CD14-positive monocyte (primary cell): ENCODE measurements around the gene EPB41. TPM values are rescaled to one million over a fixed set of nuclear protein-coding genes. Genes with fewer than 3 reads are reported as not detected.

Experiments
- DNase-seq, 3 donors: peaks; one replicate each; pipeline ENCODE4 v3.0.0-alpha.2; 2011 to 2022
- H2AFZ ChIP-seq: 2 replicates; pipeline ENCODE4 v1.6.0; 2012; ENCODE audit warnings: mild to moderate bottlenecking, low read depth, low read length, inconsistent platforms; ENCODE audit not compliant: insufficient read depth, poor library complexity, severe bottlenecking
- H3K27ac ChIP-seq, 2 donors: 1 replicate in 1 of 2; 2 replicates in 1 of 2; pipeline ENCODE4 v1.5.1; 2012 to 2013; ENCODE audit warnings: low read length in 2 of 2, control low read depth in 1 of 2, inconsistent platforms in 1 of 2, low read depth in 1 of 2, mild to moderate bottlenecking in 1 of 2
- H3K27me3 ChIP-seq, 2 donors: one replicate each; pipeline versions ENCODE4 v1.6.0 to v1.6.1; 2011 to 2013; ENCODE audit warnings: low read length in 2 of 2; ENCODE audit not compliant: control insufficient read depth in 2 of 2, insufficient read depth in 2 of 2
- H3K36me3 ChIP-seq, 2 donors: replicated peaks in 1 of 2; 1 replicate in 1 of 2; 2 replicates in 1 of 2; pipeline versions ENCODE4 v1.5.1 to v1.6.1; 2012 to 2013; ENCODE audit warnings: low read length in 2 of 2, control low read depth in 1 of 2, inconsistent platforms in 1 of 2, mild to moderate bottlenecking in 1 of 2; ENCODE audit not compliant: insufficient read depth in 2 of 2, control insufficient read depth in 1 of 2
- H3K4me1 ChIP-seq, 2 donors: 1 replicate in 1 of 2; 2 replicates in 1 of 2; pipeline versions ENCODE4 v1.5.1 to v1.6.1; 2012 to 2013; ENCODE audit warnings: low read length in 2 of 2, control low read depth in 1 of 2, inconsistent platforms in 1 of 2, mild to moderate bottlenecking in 1 of 2, moderate library complexity in 1 of 2; ENCODE audit not compliant: insufficient read depth in 2 of 2, control insufficient read depth in 1 of 2
- H3K4me2 ChIP-seq: replicated peaks from 2 replicates; pipeline ENCODE3; 2012; ENCODE audit warnings: low read length, moderate library complexity, mild to moderate bottlenecking; ENCODE audit not compliant: poor library complexity, severe bottlenecking; ENCODE audit errors: extremely low read depth
- H3K4me3 ChIP-seq, 3 experiments: fragments of 200-600 bp in 1 of 3; sonication (generic) in 1 of 3; replicated peaks in 1 of 3; 1 replicate in 2 of 3; 2 replicates in 1 of 3; pipeline ENCODE4 v1.5.1; 2011 to 2013; ENCODE audit warnings: low read length in 3 of 3, mild to moderate bottlenecking in 3 of 3, control low read depth in 2 of 3, low read depth in 2 of 3, inconsistent platforms in 1 of 3, moderate library complexity in 1 of 3
- H3K79me2 ChIP-seq: 2 replicates; pipeline ENCODE4 v1.6.0; 2012; ENCODE audit warnings: mild to moderate bottlenecking, control low read depth, inconsistent platforms, low read length, moderate library complexity; ENCODE audit not compliant: insufficient read depth
- H3K9ac ChIP-seq: 2 replicates; pipeline ENCODE4 v1.6.0; 2017; ENCODE audit warnings: low read length, mild to moderate bottlenecking; ENCODE audit not compliant: insufficient read depth, poor library complexity, severe bottlenecking
- H3K9me3 ChIP-seq, 2 donors: replicated peaks in 1 of 2; 1 replicate in 1 of 2; 2 replicates in 1 of 2; pipeline versions ENCODE4 v1.5.1 to v1.6.1; 2012 to 2013; ENCODE audit warnings: low read length in 2 of 2, control low read depth in 1 of 2; ENCODE audit not compliant: control insufficient read depth in 1 of 2, insufficient read depth in 1 of 2
- H4K20me1 ChIP-seq: 2 replicates; pipeline ENCODE4 v1.6.0; 2012; ENCODE audit warnings: mild to moderate bottlenecking, low read length, control low read depth, moderate library complexity; ENCODE audit not compliant: insufficient read depth
- H3K27ac Mint-ChIP-seq, 7 donors: one replicate each; pipeline ENCODE4 v1.8.0; 2020; ENCODE audit warnings: mild to moderate bottlenecking in 7 of 7, mixed read lengths in 7 of 7, moderate library complexity in 6 of 7, inconsistent platforms in 2 of 7
- H3K27me3 Mint-ChIP-seq, 3 donors: one replicate each; pipeline ENCODE4 v1.8.0; 2021 to 2022; ENCODE audit warnings: low read depth in 3 of 3, mild to moderate bottlenecking in 3 of 3, mixed read lengths in 3 of 3, moderate library complexity in 3 of 3, inconsistent platforms in 1 of 3
- H3K36me3 Mint-ChIP-seq, 2 donors: one replicate each; pipeline ENCODE4 v1.8.0; 2020; ENCODE audit warnings: mixed read lengths in 2 of 2, inconsistent platforms in 1 of 2, mild to moderate bottlenecking in 1 of 2
- H3K4me1 Mint-ChIP-seq: one replicate; pipeline ENCODE4 v1.8.0; 2020; ENCODE audit warnings: mild to moderate bottlenecking, mixed read lengths
- H3K4me3 Mint-ChIP-seq, 2 donors: one replicate each; pipeline ENCODE4 v1.8.0; 2020; ENCODE audit warnings: mild to moderate bottlenecking in 2 of 2, mixed read lengths in 2 of 2, moderate library complexity in 1 of 2
- H3K9me3 Mint-ChIP-seq, 7 donors: one replicate each; pipeline ENCODE4 v1.8.0; 2020 to 2022; ENCODE audit warnings: mixed read lengths in 7 of 7, mild to moderate bottlenecking in 6 of 7, moderate library complexity in 6 of 7, inconsistent platforms in 2 of 7
- WGBS: methylation state at CpG from one replicate; pipeline ENCODE4 v1.1.5; 2013; ENCODE audit warnings: missing lambda C conversion rate; ENCODE audit not compliant: insufficient coverage; 5-methylcytosine and 5-hydroxymethylcytosine counted together
- intact Hi-C, 2 donors: fragments of 100-400 bp; cut with micrococcal nuclease; formaldehyde crosslinking; loops; one replicate each; pipeline versions ENCODE4 v1.15.0 to v1.15.1; 2023
- polyA plus RNA-seq, 3 donors: library from polyadenylated mRNA; depleted of rRNA in 1 of 3; unstranded in 2 of 3; stranded (reverse) in 1 of 3; fragments of 300-500 nt in 2 of 3; fragments of >200 nt in 1 of 3; fragmentation: Illumina TruSeq in 2 of 3; gene quantifications; 1 replicate in 2 of 3; 2 replicates in 1 of 3; pipeline ENCODE4 v1.2.3, GENCODE V29; 2012 to 2021
- TF ChIP-seq, protein P1 (sequence below): fragments of 200-600 bp; IDR thresholded peaks from one replicate; pipeline ENCODE4 v1.8.0; 2022; ENCODE audit warnings: antibody characterized with exemption, mild to moderate bottlenecking

The EPB41 gene
- polyA plus RNA-seq, 3 donors: 11.3 to 19.4 (median 18.9) TPM

DNA sequence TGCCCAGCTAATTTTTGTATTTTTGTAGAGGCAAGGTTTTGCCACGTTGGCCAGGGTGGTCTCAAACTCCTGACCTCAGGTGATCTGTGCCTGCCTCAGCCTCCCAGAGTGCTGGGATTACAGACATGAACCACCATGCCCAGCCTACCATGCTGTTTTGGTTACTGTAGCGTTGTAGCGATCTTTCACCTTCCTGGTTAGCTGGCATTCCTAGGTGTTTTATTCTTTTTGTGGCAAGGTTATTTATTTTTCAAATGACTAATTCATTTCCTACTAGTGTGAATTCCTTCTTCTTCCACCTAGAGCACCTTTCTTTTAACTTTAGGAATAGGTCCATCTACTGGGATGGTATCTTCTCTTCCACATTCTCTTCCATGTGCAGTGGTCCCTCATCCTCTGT is 180.1 kb downstream of the EPB41 start:
- no peaks in the 10 kb centered on the region for H4K20me1 ChIP-seq
- H3K9ac ChIP-seq: no peak overlapping the region
- peaks cover 0 to 3% (median 0%) of the 10 kb centered on the region in 7 donors for H3K9me3 Mint-ChIP-seq
- TF ChIP-seq, protein P1, sequence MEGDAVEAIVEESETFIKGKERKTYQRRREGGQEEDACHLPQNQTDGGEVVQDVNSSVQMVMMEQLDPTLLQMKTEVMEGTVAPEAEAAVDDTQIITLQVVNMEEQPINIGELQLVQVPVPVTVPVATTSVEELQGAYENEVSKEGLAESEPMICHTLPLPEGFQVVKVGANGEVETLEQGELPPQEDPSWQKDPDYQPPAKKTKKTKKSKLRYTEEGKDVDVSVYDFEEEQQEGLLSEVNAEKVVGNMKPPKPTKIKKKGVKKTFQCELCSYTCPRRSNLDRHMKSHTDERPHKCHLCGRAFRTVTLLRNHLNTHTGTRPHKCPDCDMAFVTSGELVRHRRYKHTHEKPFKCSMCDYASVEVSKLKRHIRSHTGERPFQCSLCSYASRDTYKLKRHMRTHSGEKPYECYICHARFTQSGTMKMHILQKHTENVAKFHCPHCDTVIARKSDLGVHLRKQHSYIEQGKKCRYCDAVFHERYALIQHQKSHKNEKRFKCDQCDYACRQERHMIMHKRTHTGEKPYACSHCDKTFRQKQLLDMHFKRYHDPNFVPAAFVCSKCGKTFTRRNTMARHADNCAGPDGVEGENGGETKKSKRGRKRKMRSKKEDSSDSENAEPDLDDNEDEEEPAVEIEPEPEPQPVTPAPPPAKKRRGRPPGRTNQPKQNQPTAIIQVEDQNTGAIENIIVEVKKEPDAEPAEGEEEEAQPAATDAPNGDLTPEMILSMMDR: no peak
- H3K4me3 ChIP-seq: no peak overlapping the region
- H3K36me3 Mint-ChIP-seq: peaks cover 55 to 66% of the 10 kb centered on the region in 2 donors
- no peak overlapping the region for H3K4me3 Mint-ChIP-seq
- H3K27me3 Mint-ChIP-seq: no peaks in the 10 kb centered on the region
- no peaks in the 10 kb centered on the region for H3K4me1 Mint-ChIP-seq
- H3K4me1 ChIP-seq: no peaks in the 10 kb centered on the region
- H2AFZ ChIP-seq: no peak overlapping the region
- intact Hi-C loops: no loop called here
- H3K27me3 ChIP-seq: no peaks in the 10 kb centered on the region
- no peak for DNase-seq
- H3K36me3 ChIP-seq: peaks cover 30 to 79% of the 10 kb centered on the region in 2 donors
- H3K4me2 ChIP-seq: no peak overlapping the region
- no peak overlapping the region for H3K27ac Mint-ChIP-seq
- H3K79me2 ChIP-seq: no peaks in the 10 kb centered on the region
- no peaks in the 10 kb centered on the region for H3K9me3 ChIP-seq
- WGBS: no CpG with 5 or more reads among the region's 3 CpGs
- H3K27ac ChIP-seq: no peak overlapping the region

DNA sequence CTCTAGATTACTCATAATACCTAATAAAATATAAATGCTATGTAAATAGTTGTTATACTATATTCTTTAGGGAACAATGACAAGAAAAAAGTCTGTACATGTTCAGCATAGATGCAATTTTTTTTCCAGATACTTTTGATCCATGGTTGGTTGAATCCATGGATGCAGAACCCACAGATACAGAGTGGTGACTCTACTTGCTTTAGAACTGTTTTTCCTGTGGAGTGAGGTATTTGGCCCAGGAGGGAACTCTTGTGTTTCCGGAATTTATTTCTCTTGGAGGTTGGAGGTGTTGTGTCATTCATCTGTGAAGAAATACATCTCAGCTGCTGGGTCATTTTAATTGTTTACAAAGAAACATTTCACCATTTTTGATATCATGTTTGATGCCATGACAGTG is 180.6 kb downstream of the EPB41 start:
- H3K36me3 ChIP-seq: peaks cover 32 to 80% of the 10 kb centered on the region in 2 donors
- H3K27me3 Mint-ChIP-seq: no peaks in the 10 kb centered on the region

More for the DNA sequence above, 180.6 kb downstream of the EPB41 start:
- intact Hi-C loops: no loop called here
- Histone ChIP-seq H3K4me2 (no peak overlapping the region), H3K4me3 (no peak overlapping the region), H3K27me3 (no peaks in the 10 kb centered on the region), H3K4me1 (no peaks in the 10 kb centered on the region), H3K27ac (no peak overlapping the region), H4K20me1 (no peaks in the 10 kb centered on the region), H2AFZ (no peak overlapping the region), H3K9ac (no peak overlapping the region), H3K79me2 (no peaks in the 10 kb centered on the region), H3K9me3 (no peaks in the 10 kb centered on the region)
- H3K9me3 Mint-ChIP-seq: peaks cover 0 to 3% (median 0%) of the 10 kb centered on the region in 7 donors
- peaks cover 56 to 66% of the 10 kb centered on the region in 2 donors for H3K36me3 Mint-ChIP-seq
- no CpG with 5 or more reads among the region's 1 CpG for WGBS
- TF ChIP-seq, protein P1: no peak
- no peaks in the 10 kb centered on the region for H3K4me1 Mint-ChIP-seq
- DNase-seq: no peak
- H3K4me3 Mint-ChIP-seq: no peak overlapping the region
- no peak overlapping the region for H3K27ac Mint-ChIP-seq
